ENCODE results near the gene CC2D2A.

Gene CC2D2A

GRCh38 chr4:15469402-15470127, at the start of gene CC2D2A:
CC2D2A (plus strand) TSS chr4:15469882; CDS start chr4:15475933, 6,051 bp downstream.
- DNase-seq (ENCODE audit: low read depth in 2 of 2): no peak

GRCh38 chr4:15420642-15421041, 49.0 kb upstream of the CC2D2A start:
- DNase-seq (ENCODE audit: low read depth in 2 of 2): no peak

GRCh38 chr4:15423285-15423711, 46.4 kb upstream of the CC2D2A start:
- no peak for DNase-seq (ENCODE audit: low read depth in 2 of 2)

GRCh38 chr4:15425520-15425919, 44.2 kb upstream of the CC2D2A start:
- DNase-seq (ENCODE audit: low read depth in 2 of 2): no peak

DNA sequence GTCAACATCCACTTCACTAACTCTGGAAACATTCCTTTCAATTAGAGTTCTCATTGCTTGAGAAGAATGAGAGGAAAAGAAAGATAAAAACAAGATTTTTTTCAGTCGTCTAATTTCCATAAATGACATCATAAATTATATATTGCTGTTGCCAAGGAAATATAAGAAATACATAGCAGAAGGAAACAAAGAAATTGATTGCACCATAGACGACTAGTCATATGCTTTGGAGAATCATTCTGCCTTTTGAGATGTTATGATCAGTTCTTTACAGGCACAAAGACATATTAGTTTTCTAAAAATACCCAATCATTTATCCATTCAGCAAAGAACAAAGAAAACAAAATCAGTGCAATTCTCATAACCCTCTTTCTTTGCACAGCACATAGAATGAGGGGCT, 42.5 kb upstream of the CC2D2A start:
- DNase-seq (ENCODE audit: low read depth in 2 of 2): no peak

DNA sequence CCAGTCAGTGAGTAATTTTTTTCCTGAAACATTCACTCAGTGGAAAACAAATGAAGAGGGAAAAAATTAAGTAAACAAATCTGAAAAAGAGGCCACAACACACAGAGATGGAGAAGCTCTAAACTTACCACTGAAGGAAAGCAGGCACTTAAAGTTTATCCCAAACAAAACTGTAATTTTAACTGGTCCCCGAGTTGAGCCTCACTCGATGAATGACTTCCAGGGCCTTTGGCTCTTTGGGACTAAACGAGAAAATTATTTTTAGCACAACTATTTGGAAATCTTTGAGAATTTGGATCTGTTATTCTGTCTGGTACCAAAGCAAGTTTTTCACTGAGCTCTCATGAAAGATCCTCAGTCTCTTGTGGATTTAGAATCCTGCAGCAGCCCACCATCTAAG, 42.0 kb upstream of the CC2D2A start, which contains the start of gene C1QTNF7:
TSS of gene C1QTNF7 (plus strand) at position 333 of the 400 bp plus-strand sequence. CDS start 7,711 bp downstream, outside the sequence.
- DNase-seq (ENCODE audit: low read depth in 2 of 2): no peak

GRCh38 chr4:15428611-15429010, 41.1 kb upstream of the CC2D2A start:
- DNase-seq (ENCODE audit: low read depth in 2 of 2): no peak

GRCh38 chr4:15434091-15434490, 35.6 kb upstream of the CC2D2A start:
- DNase-seq (ENCODE audit: low read depth in 2 of 2): no peak

- DNase-seq (ENCODE audit: low read depth in 2 of 2): no peak
These were observed 35.0 kb upstream of the CC2D2A start for GRCh38 chr4:15434676-15435075.

DNA sequence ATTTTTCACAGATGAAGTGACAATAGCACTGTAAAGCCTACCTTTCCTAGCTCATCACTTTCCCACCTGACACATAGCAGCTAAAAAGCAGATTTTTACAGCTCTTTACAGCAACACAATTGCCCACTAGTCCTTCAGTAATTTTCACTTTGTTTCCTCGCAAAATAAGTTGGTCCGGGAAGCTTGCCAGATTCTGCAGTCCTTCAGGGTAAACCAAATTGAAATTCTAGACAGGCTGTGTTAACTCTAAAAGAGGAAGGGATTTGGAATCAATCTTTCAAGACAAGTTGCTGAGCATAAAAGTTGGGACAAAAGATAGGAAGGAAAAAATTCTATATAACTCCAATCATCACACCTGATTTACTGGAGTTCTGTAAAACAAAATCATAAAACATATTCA, 33.2 kb upstream of the CC2D2A start:
- DNase-seq (ENCODE audit: low read depth in 2 of 2): no peak

GRCh38 chr4:15438939-15439524, 30.6 kb upstream of the CC2D2A start:
- DNase-seq (ENCODE audit: low read depth in 2 of 2): no peak

DNA sequence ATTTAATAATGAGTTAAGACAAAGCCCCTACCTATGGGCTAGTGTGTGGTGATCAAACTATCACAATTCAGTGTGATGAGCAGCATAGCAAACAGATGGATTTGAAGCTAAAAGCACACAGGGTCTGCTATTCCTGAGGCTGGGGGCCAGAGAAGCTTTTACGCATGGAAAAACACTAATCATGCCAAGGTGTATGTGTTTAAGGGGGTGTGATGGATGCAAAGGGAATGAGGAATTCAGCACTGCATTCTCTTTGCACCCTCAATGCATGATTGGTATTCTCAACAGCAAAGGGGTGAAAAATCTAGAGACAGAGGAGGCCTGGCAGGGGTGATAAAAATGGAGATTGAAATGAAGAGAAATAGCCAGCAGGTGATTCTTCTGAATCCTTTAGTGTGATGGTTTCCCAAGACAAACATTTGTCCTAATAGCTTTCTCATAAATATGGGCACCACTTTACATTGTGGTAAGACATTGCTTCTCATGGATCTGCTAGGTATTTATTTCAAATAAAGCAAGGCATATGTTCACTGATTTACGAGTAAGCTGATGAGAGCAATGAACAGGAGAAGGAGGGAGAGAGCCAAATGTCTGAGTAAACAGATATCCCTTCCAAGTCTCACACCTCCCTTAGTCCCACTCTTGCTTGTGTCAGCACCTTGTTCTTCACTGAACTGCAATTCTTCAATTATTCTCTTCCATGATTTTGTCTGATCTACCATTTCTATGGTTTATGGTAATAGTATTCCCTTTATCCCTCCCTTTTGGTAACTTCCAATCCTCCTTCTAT, 26.1 kb upstream of the CC2D2A start:
- no peak for DNase-seq (ENCODE audit: low read depth in 2 of 2)

DNA sequence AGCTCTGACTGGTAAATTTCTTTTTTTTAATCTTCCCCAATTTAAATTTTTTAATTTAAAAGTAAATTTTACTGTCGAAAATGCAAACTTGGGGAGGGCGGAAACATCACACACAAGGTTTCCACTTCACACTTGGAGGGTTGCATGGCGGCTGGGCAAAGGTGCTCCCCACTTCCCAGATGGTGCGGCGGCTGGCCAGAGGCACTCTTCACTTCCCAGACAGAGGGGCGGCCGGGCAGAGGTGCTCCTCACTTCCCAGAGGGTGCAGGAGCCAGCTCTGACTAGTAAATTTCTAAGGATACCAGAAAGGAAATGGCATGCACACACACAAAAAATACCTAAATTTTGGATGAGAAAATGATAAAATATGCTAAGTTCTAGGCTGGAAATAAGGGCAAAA, 25.4 kb upstream of the CC2D2A start:
- no peak for DNase-seq (ENCODE audit: low read depth in 2 of 2)

GRCh38 chr4:15444879-15445547, 24.7 kb upstream of the CC2D2A start:
- DNase-seq (ENCODE audit: low read depth in 2 of 2): no peak

- no peak for DNase-seq (ENCODE audit: low read depth in 2 of 2)
These were observed 18.4 kb upstream of the CC2D2A start for GRCh38 chr4:15451181-15451865.

DNA sequence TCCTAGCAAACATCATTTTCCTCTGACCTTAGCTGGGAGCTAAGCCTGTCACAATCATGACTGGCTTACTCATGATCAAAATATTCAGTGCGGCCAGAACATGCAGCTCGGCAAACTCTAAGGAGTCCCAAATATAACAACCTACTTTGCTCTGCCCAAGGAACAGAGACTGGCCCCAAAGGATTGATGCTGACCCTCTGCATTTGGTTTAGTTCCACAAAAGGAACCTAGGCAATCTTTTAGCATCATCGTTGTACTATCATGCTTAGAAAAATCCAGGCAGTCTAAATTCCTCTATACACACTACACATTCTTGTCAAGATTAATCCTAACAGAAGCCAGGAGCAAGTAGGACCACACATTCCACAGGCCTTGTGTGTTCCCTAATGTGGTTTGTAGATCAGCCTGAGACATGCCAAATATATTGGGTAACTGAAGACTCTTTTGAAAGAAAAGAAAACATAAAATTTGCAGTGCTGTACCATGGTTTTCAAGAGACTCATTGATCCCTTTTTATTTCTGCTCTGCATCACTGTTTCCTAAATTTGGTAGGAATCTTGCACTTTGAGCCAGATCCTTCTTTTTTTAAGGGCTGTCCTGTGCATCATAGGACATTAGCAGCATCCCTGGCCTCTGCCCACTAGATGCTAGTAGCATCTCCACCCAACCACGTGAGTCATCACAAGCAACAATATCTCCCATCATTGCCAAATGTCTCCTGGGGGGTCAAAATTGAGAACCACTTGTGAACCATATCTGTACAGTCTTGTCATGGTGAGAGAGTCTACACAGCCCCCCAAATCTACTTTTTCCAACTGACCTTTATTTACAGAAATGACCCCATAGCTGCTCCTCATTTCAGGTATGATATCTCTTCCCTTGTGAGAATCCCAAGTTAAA, 17.6 kb upstream of the CC2D2A start:
- DNase-seq (ENCODE audit: low read depth in 2 of 2): no peak

DNA sequence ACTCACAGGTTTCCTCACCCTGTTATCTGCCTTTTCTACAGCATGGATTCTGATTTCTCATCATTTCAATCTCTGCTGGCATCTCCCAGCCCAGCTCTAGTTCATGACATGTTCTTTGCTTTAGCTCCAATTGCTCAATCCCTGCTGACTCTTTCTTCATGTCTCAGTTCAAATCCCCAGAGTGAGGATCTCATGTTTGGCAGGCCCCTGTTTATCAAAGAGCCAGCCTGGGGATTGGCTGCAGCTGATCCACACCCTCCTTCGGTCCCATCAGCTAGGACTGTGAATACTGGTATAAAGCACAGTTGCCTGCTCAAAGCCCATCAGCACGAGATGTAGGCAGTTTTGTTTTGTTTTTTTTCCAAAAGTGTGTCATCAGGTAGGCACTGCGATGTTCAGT, 14.4 kb upstream of the CC2D2A start:
- DNase-seq (ENCODE audit: low read depth in 2 of 2): no peak

GRCh38 chr4:15457406-15458201, 12.1 kb upstream of the CC2D2A start:
- DNase-seq (ENCODE audit: low read depth in 2 of 2): no peak

DNA sequence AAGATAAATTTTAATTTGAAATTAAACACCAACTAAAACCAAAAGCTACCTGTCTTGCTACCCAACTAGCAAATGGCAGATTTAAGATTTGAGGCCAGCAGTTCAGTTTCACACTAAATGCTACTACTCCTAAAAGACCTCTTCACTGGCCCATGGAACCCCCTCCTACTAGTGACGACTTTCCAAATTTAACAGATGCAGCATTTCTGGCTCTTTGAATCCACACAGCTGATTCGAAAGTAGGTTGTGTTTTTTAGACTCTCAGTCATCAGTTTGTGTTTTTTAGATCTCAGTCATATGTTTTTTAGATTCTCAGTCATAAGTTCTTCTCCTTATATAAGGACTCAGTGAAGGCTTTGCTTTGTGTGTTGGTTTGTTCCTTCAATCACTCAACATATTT, 11.1 kb upstream of the CC2D2A start:
- no peak for DNase-seq (ENCODE audit: low read depth in 2 of 2)

GRCh38 chr4:15459706-15460105, 10.0 kb upstream of the CC2D2A start:
- DNase-seq (ENCODE audit: low read depth in 2 of 2): no peak
